Heart right ventricle (tissue), 16 donors: ENCODE data around the gene FAM181B. TPM values are rescaled to one million over a fixed set of nuclear protein-coding genes. Genes with fewer than 3 reads are reported as not detected.
A peak's percentile ranks its signal among the peaks of the same experiment; 100 is the strongest.

Experiments used
- ATAC-seq, 8 donors: fragments of 200-7000 bp; cut with Tn5 transposase; one replicate each; pipeline ENCODE4 v1.9.1; 2020; ENCODE audit warnings: mild to moderate bottlenecking in 8 of 8, moderate library complexity in 8 of 8, moderate number of reproducible peaks in 1 of 8
- DNase-seq, 2 donors: peaks; one replicate each; pipeline ENCODE4 v3.0.0-alpha.2; 2020
- H3K27ac ChIP-seq, 10 donors: fragments of 200-600 bp; sonication (generic) in 2 of 10; one replicate each; pipeline versions ENCODE4 v1.5.0 to v1.8.0; 2020 to 2022; ENCODE audit warnings: mild to moderate bottlenecking in 3 of 10
- H3K27me3 ChIP-seq, 7 donors: fragments of 200-600 bp; one replicate each; pipeline ENCODE4 v1.8.0; 2021 to 2022; ENCODE audit warnings: mild to moderate bottlenecking in 2 of 7
- H3K36me3 ChIP-seq, 9 donors: fragments of 200-600 bp; sonication (generic) in 1 of 9; one replicate each; pipeline versions ENCODE4 v1.5.0 to v1.8.0; 2020 to 2022; ENCODE audit warnings: mild to moderate bottlenecking in 2 of 9
- H3K4me1 ChIP-seq, 9 donors: fragments of 200-600 bp; sonication (generic) in 1 of 9; one replicate each; pipeline versions ENCODE4 v1.5.0 to v1.8.0; 2020 to 2022; ENCODE audit warnings: mild to moderate bottlenecking in 4 of 9
- H3K4me3 ChIP-seq, 10 donors: fragments of 200-600 bp; sonication (generic) in 2 of 10; one replicate each; pipeline versions ENCODE4 v1.5.0 to v1.8.0; 2020 to 2022; ENCODE audit warnings: mild to moderate bottlenecking in 7 of 10, moderate library complexity in 2 of 10
- H3K9me3 ChIP-seq, 11 donors: fragments of 200-600 bp in 10 of 11; sonication (generic) in 2 of 11; one replicate each; pipeline versions ENCODE4 v1.5.0 to v1.8.0; 2013 to 2022; ENCODE audit warnings: mild to moderate bottlenecking in 2 of 11, control low read depth in 1 of 11, moderate library complexity in 1 of 11
- CTCF ChIP-seq, 9 donors: fragments of 200-600 bp; sonication (generic) in 2 of 9; IDR thresholded peaks; one replicate each; pipeline versions ENCODE4 v1.5.0 to v1.8.0; 2021 to 2022; ENCODE audit warnings: antibody characterized with exemption in 9 of 9, mild to moderate bottlenecking in 5 of 9, moderate library complexity in 1 of 9
- WGBS, 2 donors: extraction: QIAGEN DNeasy Blood & Tissue Kit; methylation state at CpG; one replicate each; pipeline ENCODE4 v1.1.7; 2013; ENCODE audit warnings: inconsistent platforms in 1 of 2; 5-methylcytosine and 5-hydroxymethylcytosine counted together
- intact Hi-C, 10 donors: fragments of 100-400 bp; cut with DNase I; formaldehyde crosslinking; loops; one replicate each; pipeline versions ENCODE4 v1.11.1 to v1.14.2; 2022
- polyA plus RNA-seq, 2 donors: library from polyadenylated mRNA; stranded (reverse); fragments of 200-250 nt; gene quantifications; one replicate each; pipeline ENCODE4 v1.2.3, GENCODE V29; 2013
- total RNA-seq, 10 donors: library from RNA; stranded (reverse); fragmentation: NEBNext Ultra II Directional in 3 of 10; extraction: Animal tissue kit (Norgen Biotek cat#: 25700) in 3 of 10; gene quantifications; one replicate each; pipeline versions ENCODE4 v1.2.1 to v1.2.4, GENCODE V29; 2021 to 2023
- donor health status: Arrhythmogenic right ventricular cardiomyopathy.
- donor health status: ischemic (EF 13 %, LVEDD 7.1; RV severe dilation, severe dysfunction).
- donor health status: healthy with polysubstance abuse.
- donor health status: DM: no; HTN: yes; CAD: no.
- donor health status: DM: no; HTN: no; CAD: no.
- donor health status: ischemic (EF 25% LVEDD 6.9; RV normal size, moderate dysfunction).
- donor health status: ischemic (EF 25% LVEDD 5.7; RV mildly dilated, moderate dysfunction).
- donor health status: healthy.
- donor health status: DM: yes; HTN: yes; CAD: no.
- donor health status: Ischemic cardiomyopathy.
- donor health status: ischemic (EF 35%, LVEDD 5.7; RV mildly dilated, moderate dysfunction).
- donor health status: nonischemic (EF 11% LVEDD 7.7; RV severe dilation, severe dysfunction).
- donor health status: DM: yes; HTN: yes; CAD: no.
- donor health status: PGD.
- donor health status: ischemic (EF 29% LVEDD 5.4; RV normal size, mild dysfunction).
- donor health status: nonischemic (EF 23%, LVEDD 6.1; RV moderate dilation, normal function).

The FAM181B gene
- total and polyA plus RNA-seq, 12 donors = 0.06 to 0.60 (median 0.15) TPM; not detected in 3

GRCh38 chr11:82730286-82730685, 3.4 kb downstream of the FAM181B start:
- H3K4me1 ChIP-seq = peaks cover 0 to 14% (median 9%) of the 10 kb centered on the region in 9 donors
- TF ChIP-seq CTCF (IDR thresholded peaks at IDR 0.05) = no peak
- DNase-seq (no peak), ATAC-seq (no peak)
- no peaks in the 10 kb centered on the region for H3K9me3 ChIP-seq
- no peak overlapping the region for H3K4me3 ChIP-seq
- 70 to 75% methylated on average over 4 of the region's 4 CpGs for WGBS, 2 donors
- H3K36me3 ChIP-seq = no peaks in the 10 kb centered on the region
- intact Hi-C loops = no loop called here
- H3K27me3 ChIP-seq = peaks cover 13 to 78% (median 58%) of the 10 kb centered on the region in 7 donors
- H3K27ac ChIP-seq = no peak overlapping the region

- Histone ChIP-seq H3K27me3 (peaks cover 0 to 22% (median 10%) of the 10 kb centered on the region in 7 donors), H3K27ac (no peak overlapping the region), H3K36me3 (no peaks in the 10 kb centered on the region), H3K4me1 (peaks cover 0 to 21% (median 0%) of the 10 kb centered on the region in 9 donors), H3K9me3 (no peaks in the 10 kb centered on the region), H3K4me3 (no peak overlapping the region)
- 51 to 59% methylated on average over 5 of the region's 5 CpGs for WGBS, 2 donors
- intact Hi-C loops = loop anchor here in 3 of 10 donors (5.0 to 10.0 kb wide), 3 partner anchors 61 to 141 kb away; no protein-coding TSS in a partner anchor
- ATAC-seq (no peak), DNase-seq (no peak)
- TF ChIP-seq CTCF (IDR thresholded peaks at IDR 0.05) = no peak
Observed at GRCh38 chr11:82724026-82724425, 9.6 kb downstream of the FAM181B start.

- Histone ChIP-seq H3K27ac (no peak overlapping the region), H3K9me3 (no peaks in the 10 kb centered on the region), H3K36me3 (no peaks in the 10 kb centered on the region), H3K4me1 (peaks cover 0 to 30% (median 6%) of the 10 kb centered on the region in 9 donors), H3K4me3 (no peak overlapping the region), H3K27me3 (peaks cover 0 to 13% (median 0%) of the 10 kb centered on the region in 7 donors)
- DNase-seq (no peak), ATAC-seq (no peak)
- TF ChIP-seq CTCF (IDR thresholded peaks at IDR 0.05) = no peak
- intact Hi-C loops = loop anchor here in 3 of 10 donors (5.0 to 10.0 kb wide), 3 partner anchors 63 to 143 kb away; no protein-coding TSS in a partner anchor
Observed at GRCh38 chr11:82722231-82722630, 11.4 kb downstream of the FAM181B start.

- H3K9me3 ChIP-seq = no peaks in the 10 kb centered on the region
- H3K27me3 ChIP-seq = peaks cover 0 to 11% (median 0%) of the 10 kb centered on the region in 7 donors
- intact Hi-C loops = loop anchor here in 4 of 10 donors (2.0 to 10.0 kb wide), 4 partner anchors 64 to 144 kb away; no protein-coding TSS in a partner anchor
- no peak for TF ChIP-seq CTCF (IDR thresholded peaks at IDR 0.05)
- WGBS, 2 donors = 73 to 77% methylated on average over 15 of the region's 15 CpGs
- no peak for DNase-seq
- no peak overlapping the region for H3K27ac ChIP-seq
- H3K4me3 ChIP-seq = no peak overlapping the region
- peaks cover 0 to 30% (median 6%) of the 10 kb centered on the region in 9 donors for H3K4me1 ChIP-seq
- no peaks in the 10 kb centered on the region for H3K36me3 ChIP-seq
- peak in 2 of 8 donors; percentile 45 to 47 for ATAC-seq
Observed at GRCh38 chr11:82720267-82721065, 13.2 kb downstream of the FAM181B start.
